ENCODE results near the gene TMED10.

The TMED10 gene

DNA sequence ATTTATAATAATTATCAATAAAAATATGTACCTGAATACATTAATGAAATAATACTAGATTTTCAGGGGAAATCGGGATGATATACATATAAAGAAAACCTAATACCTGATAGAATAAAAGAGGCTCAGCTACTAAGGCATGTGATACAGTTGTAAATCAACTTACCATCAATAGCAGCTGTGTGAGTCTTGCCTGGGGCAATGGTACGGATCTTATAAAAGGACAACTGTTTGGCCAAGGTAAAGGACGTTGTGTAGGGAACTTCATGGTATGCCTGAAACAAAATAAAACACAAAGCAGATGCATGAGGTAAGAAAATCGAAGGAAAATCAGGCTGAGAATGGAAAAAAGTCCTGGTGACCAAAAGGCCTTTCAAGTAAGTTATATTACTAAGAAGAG is 74.9 kb downstream of the TMED10 start:
- Mint-ChIP-seq H3K27me3 (ENCODE audit: low read depth) (no peaks in the 10 kb centered on the region), H3K9me3 (no peaks in the 10 kb centered on the region), H3K4me1 (peaks cover 17% of the 10 kb centered on the region), H3K27ac (no peak overlapping the region), H3K4me3 (no peak overlapping the region), H3K36me3 (ENCODE audit: low read depth) (peaks cover 79% of the 10 kb centered on the region)
- TF ChIP-seq, protein P1, sequence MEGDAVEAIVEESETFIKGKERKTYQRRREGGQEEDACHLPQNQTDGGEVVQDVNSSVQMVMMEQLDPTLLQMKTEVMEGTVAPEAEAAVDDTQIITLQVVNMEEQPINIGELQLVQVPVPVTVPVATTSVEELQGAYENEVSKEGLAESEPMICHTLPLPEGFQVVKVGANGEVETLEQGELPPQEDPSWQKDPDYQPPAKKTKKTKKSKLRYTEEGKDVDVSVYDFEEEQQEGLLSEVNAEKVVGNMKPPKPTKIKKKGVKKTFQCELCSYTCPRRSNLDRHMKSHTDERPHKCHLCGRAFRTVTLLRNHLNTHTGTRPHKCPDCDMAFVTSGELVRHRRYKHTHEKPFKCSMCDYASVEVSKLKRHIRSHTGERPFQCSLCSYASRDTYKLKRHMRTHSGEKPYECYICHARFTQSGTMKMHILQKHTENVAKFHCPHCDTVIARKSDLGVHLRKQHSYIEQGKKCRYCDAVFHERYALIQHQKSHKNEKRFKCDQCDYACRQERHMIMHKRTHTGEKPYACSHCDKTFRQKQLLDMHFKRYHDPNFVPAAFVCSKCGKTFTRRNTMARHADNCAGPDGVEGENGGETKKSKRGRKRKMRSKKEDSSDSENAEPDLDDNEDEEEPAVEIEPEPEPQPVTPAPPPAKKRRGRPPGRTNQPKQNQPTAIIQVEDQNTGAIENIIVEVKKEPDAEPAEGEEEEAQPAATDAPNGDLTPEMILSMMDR (IDR thresholded peaks at IDR 0.05; ENCODE audit: unreplicated experiment in 3 of 3) = no peak

DNA sequence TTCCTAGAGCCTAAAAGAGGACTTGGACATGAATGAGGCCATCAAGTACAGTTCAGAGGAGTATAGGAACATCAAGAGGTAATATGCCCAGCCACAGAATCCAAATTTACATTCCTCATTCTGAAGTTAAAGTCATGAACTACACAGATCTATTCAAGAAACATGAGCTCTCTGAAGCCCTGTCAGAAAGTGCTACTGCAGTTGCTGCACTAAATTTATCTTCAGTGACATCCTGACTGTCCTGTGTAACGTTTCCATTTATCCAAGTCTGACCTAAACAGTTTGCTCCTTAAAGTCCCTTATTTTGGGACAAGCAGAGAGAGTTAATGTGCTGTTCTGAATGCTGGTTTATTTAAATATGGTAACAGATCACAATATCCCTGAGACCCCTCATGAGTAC is 77.7 kb downstream of the TMED10 start:
- H3K27me3 Mint-ChIP-seq (ENCODE audit: low read depth) = no peaks in the 10 kb centered on the region
- H3K4me3 Mint-ChIP-seq = no peak overlapping the region
- peak overlapping the region in 2 of 3 experiments; percentile 17 to 33 for H3K27ac Mint-ChIP-seq
- H3K36me3 Mint-ChIP-seq (ENCODE audit: low read depth) = peaks cover 75% of the 10 kb centered on the region
- H3K4me1 Mint-ChIP-seq = peaks cover 17% of the 10 kb centered on the region
- TF ChIP-seq, protein P1 (IDR thresholded peaks at IDR 0.05; ENCODE audit: unreplicated experiment in 3 of 3) = no peak
- no peaks in the 10 kb centered on the region for H3K9me3 Mint-ChIP-seq

- TF ChIP-seq, protein P1 (IDR thresholded peaks at IDR 0.05; ENCODE audit: unreplicated experiment in 3 of 3) = no peak
- H3K9me3 Mint-ChIP-seq = no peaks in the 10 kb centered on the region
- peaks cover 17% of the 10 kb centered on the region for H3K4me1 Mint-ChIP-seq
- peaks cover 72% of the 10 kb centered on the region for H3K36me3 Mint-ChIP-seq (ENCODE audit: low read depth)
- no peaks in the 10 kb centered on the region for H3K27me3 Mint-ChIP-seq (ENCODE audit: low read depth)
- no peak overlapping the region for H3K27ac Mint-ChIP-seq
- no peak overlapping the region for H3K4me3 Mint-ChIP-seq
These were observed 78.2 kb downstream of the TMED10 start for GRCh38 chr14:75098212-75098611.

- TF ChIP-seq, protein P1 (IDR thresholded peaks at IDR 0.05; ENCODE audit: unreplicated experiment in 3 of 3) = no peak
These were observed 79.5 kb downstream of the TMED10 start for GRCh38 chr14:75096959-75097358.

DNA sequence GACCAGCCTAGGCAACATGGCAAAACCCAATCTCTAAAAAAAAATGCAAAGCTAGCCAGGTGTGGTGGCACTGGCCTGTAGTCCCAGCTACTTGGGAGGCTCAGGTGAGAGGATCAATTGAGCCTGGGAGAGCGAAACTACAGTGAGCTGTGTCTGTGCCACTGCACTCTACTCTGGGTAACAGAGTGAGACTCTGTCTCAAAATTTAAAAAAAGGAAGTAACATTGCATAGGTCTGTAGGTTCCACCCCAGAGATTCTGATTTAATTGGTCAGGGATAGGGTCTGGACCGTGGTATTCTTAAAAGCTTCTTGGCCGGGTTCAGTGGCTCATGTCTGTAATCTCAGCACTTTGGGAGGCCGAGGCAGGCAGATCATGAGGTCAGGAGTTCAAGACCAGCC is 80.7 kb downstream of the TMED10 start:
- Mint-ChIP-seq H3K36me3 (ENCODE audit: low read depth) (peaks cover 69% of the 10 kb centered on the region), H3K27ac (no peak overlapping the region), H3K27me3 (ENCODE audit: low read depth) (no peaks in the 10 kb centered on the region), H3K4me1 (peaks cover 17% of the 10 kb centered on the region), H3K4me3 (no peak overlapping the region), H3K9me3 (no peaks in the 10 kb centered on the region)
- TF ChIP-seq, protein P1 (IDR thresholded peaks at IDR 0.05; ENCODE audit: unreplicated experiment in 3 of 3) = no peak

More at GRCh38 chr14:75096959-75097358, 79.5 kb downstream of the TMED10 start:
- no peak overlapping the region for H3K4me3 Mint-ChIP-seq
- H3K27ac Mint-ChIP-seq = no peak overlapping the region
- H3K36me3 Mint-ChIP-seq (ENCODE audit: low read depth) = peaks cover 70% of the 10 kb centered on the region
- no peaks in the 10 kb centered on the region for H3K9me3 Mint-ChIP-seq
- no peaks in the 10 kb centered on the region for H3K27me3 Mint-ChIP-seq (ENCODE audit: low read depth)
- H3K4me1 Mint-ChIP-seq = peaks cover 17% of the 10 kb centered on the region

DNA sequence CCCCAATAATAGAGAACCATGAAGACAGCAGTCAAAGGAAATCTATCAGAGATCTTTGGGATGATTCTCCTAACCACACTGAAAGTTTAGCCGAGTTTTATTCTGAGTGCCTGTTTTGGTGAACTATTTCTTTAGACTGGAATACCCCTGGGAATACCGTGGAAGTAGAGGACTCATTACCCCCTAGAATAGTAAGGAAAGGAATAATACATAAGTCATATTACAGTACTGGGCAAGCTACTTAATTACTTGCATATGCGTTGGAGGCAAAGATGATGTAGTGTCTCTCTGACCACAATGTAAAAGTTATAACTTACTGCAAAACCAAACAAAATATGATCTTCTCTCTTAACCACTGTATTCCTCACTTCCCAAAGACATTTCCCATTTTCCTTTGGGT is 81.5 kb downstream of the TMED10 start:
- H3K27ac Mint-ChIP-seq = no peak overlapping the region

More for the DNA sequence above, 81.5 kb downstream of the TMED10 start:
- no peak overlapping the region for H3K4me3 Mint-ChIP-seq
- peaks cover 70% of the 10 kb centered on the region for H3K36me3 Mint-ChIP-seq (ENCODE audit: low read depth)
- H3K4me1 Mint-ChIP-seq = peaks cover 17% of the 10 kb centered on the region
- H3K9me3 Mint-ChIP-seq = no peaks in the 10 kb centered on the region
- H3K27me3 Mint-ChIP-seq (ENCODE audit: low read depth) = no peaks in the 10 kb centered on the region
- TF ChIP-seq, protein P1 (IDR thresholded peaks at IDR 0.05; ENCODE audit: unreplicated experiment in 3 of 3) = no peak
